K562 (cell line): ENCODE results near the gene SLC28A1. TPM values are rescaled to one million over a fixed set of nuclear protein-coding genes. Genes with fewer than 3 reads are reported as not detected.

ENCODE experiments used
- CBFA2T3 ChIP-seq: fragments of 450-650 bp; IDR thresholded peaks from 2 replicates; pipeline ENCODE4 v1.6.1; 2017
- DEAF1 ChIP-seq: fragments of 450-650 bp; formaldehyde crosslinking; IDR thresholded peaks from 2 replicates; pipeline ENCODE4 v1.4.0; 2020; ENCODE audit warnings: mild to moderate bottlenecking, moderate library complexity
- GATAD2A ChIP-seq: fragments of 450-650 bp; IDR thresholded peaks from 2 replicates; pipeline ENCODE4 v1.6.1; 2017
- PRPF4 ChIP-seq: fragments of 200-400 bp; formaldehyde crosslinking; IDR thresholded peaks from one replicate; pipeline ENCODE4 v1.6.1; 2017; ENCODE audit warnings: low read length, low read depth, mild to moderate bottlenecking; ENCODE audit not compliant: insufficient read depth, poor library complexity, severe bottlenecking
- RAD21 ChIP-seq, 2 experiments: fragments of 250-450 bp in 1 of 2; fragments of 450-650 bp in 1 of 2; sonication (Bioruptor Pico) in 1 of 2; formaldehyde crosslinking in 1 of 2; IDR thresholded peaks in 1 of 2; conservative IDR thresholded peaks in 1 of 2; 2 replicates each; pipeline versions ENCODE4 v1.4.0 to v1.8.0; 2020 to 2022; ENCODE audit warnings: mild to moderate bottlenecking in 2 of 2, moderate library complexity in 1 of 2
- ZKSCAN8 ChIP-seq: fragments of 200-800 bp; sonication (Bioruptor generic); IDR thresholded peaks from 2 replicates; pipeline ENCODE4 v1.6.1; 2016; ENCODE audit warnings: missing genetic modification characterization, missing compliant biosample characterization
- ZNF175 ChIP-seq: fragments of 200-800 bp; sonication (Bioruptor generic); IDR thresholded peaks from 2 replicates; pipeline ENCODE4 v1.6.1; 2016; ENCODE audit warnings: low read depth, mild to moderate bottlenecking, missing genetic modification characterization, missing compliant biosample characterization
- ZNF407 ChIP-seq: fragments of 450-650 bp; IDR thresholded peaks from 2 replicates; pipeline ENCODE4 v1.6.1; 2016; ENCODE audit warnings: low read depth
- ZNF592 ChIP-seq: fragments of 450-650 bp; IDR thresholded peaks from 2 replicates; pipeline ENCODE4 v1.6.1; 2017; ENCODE audit warnings: antibody characterized with exemption, mild to moderate bottlenecking
- polyA plus RNA-seq, 8 experiments: library from polyadenylated mRNA; depleted of rRNA in 4 of 8; stranded (reverse) in 5 of 8; unstranded in 3 of 8; fragments of >200 nt; fragmentation: Nextera tagmentation in 2 of 8; fragmentation: Illumina TruSeq in 1 of 8; extraction: Ambion mirVana in 2 of 8; extraction: Trizol in 1 of 8; gene quantifications; 2 replicates each; pipeline versions ENCODE4 v1.2.1 to v1.2.3, GENCODE V29; 2011 to 2014; ENCODE audit warnings: inconsistent platforms in 1 of 8, missing spikeins in 1 of 8
- total RNA-seq, 7 experiments: library from RNA; depleted of rRNA in 6 of 7; stranded (reverse); fragments of >200 nt in 6 of 7; fragmentation: Illumina TruSeq in 2 of 7; extraction: Trizol in 2 of 7; gene quantifications; 2 replicates each; pipeline versions ENCODE4 v1.2.1 to v1.2.3, GENCODE V29; 2011 to 2021; ENCODE audit warnings: low replicate concordance in 1 of 7

Gene SLC28A1
- total and polyA plus RNA-seq, 9 of the 15 experiments (the other 6 are each of a cell fraction or from before 2014, with no cell fraction given) = 0.04 TPM; not detected in 8

- TF ChIP-seq ZNF407 (no peak), DEAF1 (peak; percentile 80), RAD21 (CRISPR knock-in tag; conservative IDR thresholded peaks at IDR 0.05 in 1 of 2, IDR thresholded peaks at IDR 0.05 in 1 of 2) (peak; percentile 84 to 94), ZKSCAN8 (CRISPR knock-in tag) (no peak), GATAD2A (no peak), PRPF4 (no peak), ZNF592 (peak; percentile 56; the same call in 1 of the 2 replicates), ZNF175 (CRISPR knock-in tag) (no peak), CBFA2T3 (no peak)
- TF ChIP-seq, all 486 proteins: peak for 40
Observed at GRCh38 chr15:84955089-84955848, 70.8 kb downstream of the SLC28A1 start (continued).
